Endothelial cell of umbilical vein (primary cell): ENCODE data around the gene OR2AJ1. TPM values are rescaled to one million over a fixed set of nuclear protein-coding genes. Genes with fewer than 3 reads are reported as not detected.
A peak's percentile ranks its signal among the peaks of the same experiment; 100 is the strongest.
"Not testable (repeated sequence)": the region's sequence is repeated elsewhere in the genome, so short reads cannot be mapped to it uniquely, and the experiment has no call there.

Experiments
- BruUV-seq: library from RNA; stranded (reverse); fragments of 400-500 nt; replicated peaks from 2 replicates; lab custom pipeline; 2021; lab: Mats Ljungman, UMichigan
- CTCF ChIA-PET: fragments of 300-600, 350-600 bp; sonication (Branson Sonifier 250); formaldehyde crosslinking; loops from one replicate; lab custom pipeline; 2021; ENCODE audit warnings: antibody characterized with exemption, inconsistent platforms; lab: Charles Lee
- POLR2A ChIA-PET: fragments of 300-600, 350-600 bp; sonication (Branson Sonifier 250); formaldehyde crosslinking; loops from one replicate; lab custom pipeline; 2021; ENCODE audit warnings: antibody characterized with exemption, inconsistent platforms; lab: Charles Lee
- DNase-seq: peaks from one replicate; pipeline ENCODE4 v3.0.0-alpha.2; 2011; ENCODE audit warnings: low read depth, low spot score
- FAIRE-seq: peaks from 2 replicates; lab custom pipeline; 2011; peaks lifted over from hg19 to GRCh38; lab: Jason Lieb, UNC
- H2AFZ ChIP-seq: 2 replicates; pipeline ENCODE4 v1.6.0; 2012; ENCODE audit warnings: low read depth, low read length, control low read depth, inconsistent platforms
- H3K27ac ChIP-seq: 2 replicates; pipeline ENCODE4 v1.5.1; 2011; ENCODE audit warnings: low read depth, mild to moderate bottlenecking, control low read depth, low read length, moderate library complexity; ENCODE audit not compliant: insufficient read depth
- H3K27me3 ChIP-seq, 2 experiments: 2 replicates each; pipeline versions ENCODE4 v1.6.0 to v1.6.1; 2011; ENCODE audit warnings: low read length in 2 of 2, mixed read lengths in 1 of 2; ENCODE audit not compliant: control insufficient read depth in 2 of 2, insufficient read depth in 2 of 2
- H3K36me3 ChIP-seq, 2 experiments: 2 replicates in 1 of 2; 3 replicates in 1 of 2; pipeline ENCODE4 v1.5.1; 2011; ENCODE audit warnings: low read length in 2 of 2, mild to moderate bottlenecking in 1 of 2, moderate library complexity in 1 of 2; ENCODE audit not compliant: control insufficient read depth in 2 of 2, insufficient read depth in 2 of 2; ENCODE audit errors: extremely low read depth in 1 of 2
- H3K4me1 ChIP-seq: 3 replicates; pipeline ENCODE4 v1.5.1; 2011; ENCODE audit warnings: mild to moderate bottlenecking, low read length; ENCODE audit not compliant: control insufficient read depth, insufficient read depth; ENCODE audit errors: extremely low read depth
- H3K4me2 ChIP-seq: 2 replicates; pipeline ENCODE4 v1.6.1; 2011; ENCODE audit warnings: low read length, control low read depth, mixed read lengths; ENCODE audit not compliant: insufficient read depth
- H3K4me3 ChIP-seq, 3 experiments: fragments of 200-600 bp in 1 of 3; sonication (generic), shearing (Covaris generic) in 1 of 3; replicated peaks in 1 of 3; 2 replicates each; pipeline ENCODE4 v1.5.1; 2011 to 2016; ENCODE audit warnings: control low read depth in 3 of 3, low read length in 3 of 3, mild to moderate bottlenecking in 2 of 3, inconsistent platforms in 1 of 3, low read depth in 1 of 3, moderate library complexity in 1 of 3; ENCODE audit not compliant: insufficient read depth in 1 of 3
- H3K79me2 ChIP-seq: 2 replicates; pipeline ENCODE4 v1.6.0; 2012; ENCODE audit warnings: low read length, inconsistent platforms; ENCODE audit not compliant: control insufficient read depth, insufficient read depth
- H3K9ac ChIP-seq: replicated peaks from 2 replicates; pipeline ENCODE3; 2011; ENCODE audit warnings: low read length, control low read depth; ENCODE audit not compliant: insufficient read depth; ENCODE audit errors: extremely low read depth
- H3K9me1 ChIP-seq: replicated peaks from 3 replicates; pipeline ENCODE4 v1.6.0; 2011; ENCODE audit warnings: mild to moderate bottlenecking, low read length; ENCODE audit not compliant: control insufficient read depth, insufficient read depth; ENCODE audit errors: extremely low read depth
- H3K9me3 ChIP-seq: replicated peaks from 2 replicates; pipeline ENCODE4 v1.5.1; 2012; ENCODE audit warnings: low read length, inconsistent platforms; ENCODE audit not compliant: control insufficient read depth, insufficient read depth
- H4K20me1 ChIP-seq: replicated peaks from 2 replicates; pipeline ENCODE3; 2011; ENCODE audit warnings: mild to moderate bottlenecking, low read length; ENCODE audit not compliant: control insufficient read depth, insufficient read depth; ENCODE audit errors: extremely low read depth
- EZH2 ChIP-seq: IDR thresholded peaks from 2 replicates; pipeline ENCODE4 v1.6.1; 2012; ENCODE audit warnings: borderline replicate concordance, low read depth, mild to moderate bottlenecking, moderate library complexity, low read length, inconsistent platforms; ENCODE audit not compliant: severe bottlenecking
- FOS ChIP-seq: IDR thresholded peaks from 2 replicates; pipeline ENCODE4 v1.6.1; 2011; ENCODE audit warnings: mild to moderate bottlenecking, low read length, moderate library complexity, borderline replicate concordance; ENCODE audit not compliant: insufficient read depth
- GATA2 ChIP-seq: IDR thresholded peaks from 2 replicates; pipeline ENCODE4 v1.7.0; 2011; ENCODE audit warnings: low read depth, mild to moderate bottlenecking, moderate library complexity, mixed read lengths, low read length; ENCODE audit not compliant: insufficient read length, insufficient read depth
- POLR2A ChIP-seq: IDR thresholded peaks from 2 replicates; pipeline ENCODE4 v1.6.1; 2012; ENCODE audit warnings: low read depth, mild to moderate bottlenecking, control low read depth, low read length
- dilution Hi-C: fragments of 300-500 bp; cut with MboI; formaldehyde crosslinking; loops from one replicate; pipeline ENCODE4 v1.15.0; 2019; ENCODE audit warnings: low sequenced_read_pairs; ENCODE audit not compliant: extremely low pct_ligation_motif_present
- intact Hi-C: fragments of 100-400 bp; cut with micrococcal nuclease; formaldehyde crosslinking; loops from one replicate; pipeline ENCODE4 v1.10.0; 2022
- polyA plus RNA-seq, 4 experiments: library from polyadenylated mRNA; depleted of rRNA in 3 of 4; stranded (reverse) in 3 of 4; unstranded in 1 of 4; fragments of >200 nt; gene quantifications; 2 replicates each; pipeline versions ENCODE4 v1.2.1 to v1.2.3, GENCODE V29; 2011 to 2012; ENCODE audit warnings: missing spikeins in 1 of 4
- total RNA-seq: library from RNA; stranded (reverse); gene quantifications from 2 replicates; pipeline ENCODE4 v1.2.3, GENCODE V29; 2021
- TF ChIP-seq, protein P1 (sequence below), 2 donors: IDR thresholded peaks; 1 replicate in 1 of 2; 2 replicates in 1 of 2; pipeline ENCODE4 v1.5.1; 2011; ENCODE audit warnings: low read length in 2 of 2, mild to moderate bottlenecking in 2 of 2, moderate library complexity in 2 of 2, control low read depth in 1 of 2, inconsistent platforms in 1 of 2, low read depth in 1 of 2; ENCODE audit not compliant: insufficient read depth in 1 of 2; ENCODE audit errors: extremely low read depth in 1 of 2

Gene OR2AJ1
- total and polyA plus RNA-seq, 2 donors (not counting 3 experiments of a cell fraction or from before 2014, with no cell fraction given) = not detected

DNA sequence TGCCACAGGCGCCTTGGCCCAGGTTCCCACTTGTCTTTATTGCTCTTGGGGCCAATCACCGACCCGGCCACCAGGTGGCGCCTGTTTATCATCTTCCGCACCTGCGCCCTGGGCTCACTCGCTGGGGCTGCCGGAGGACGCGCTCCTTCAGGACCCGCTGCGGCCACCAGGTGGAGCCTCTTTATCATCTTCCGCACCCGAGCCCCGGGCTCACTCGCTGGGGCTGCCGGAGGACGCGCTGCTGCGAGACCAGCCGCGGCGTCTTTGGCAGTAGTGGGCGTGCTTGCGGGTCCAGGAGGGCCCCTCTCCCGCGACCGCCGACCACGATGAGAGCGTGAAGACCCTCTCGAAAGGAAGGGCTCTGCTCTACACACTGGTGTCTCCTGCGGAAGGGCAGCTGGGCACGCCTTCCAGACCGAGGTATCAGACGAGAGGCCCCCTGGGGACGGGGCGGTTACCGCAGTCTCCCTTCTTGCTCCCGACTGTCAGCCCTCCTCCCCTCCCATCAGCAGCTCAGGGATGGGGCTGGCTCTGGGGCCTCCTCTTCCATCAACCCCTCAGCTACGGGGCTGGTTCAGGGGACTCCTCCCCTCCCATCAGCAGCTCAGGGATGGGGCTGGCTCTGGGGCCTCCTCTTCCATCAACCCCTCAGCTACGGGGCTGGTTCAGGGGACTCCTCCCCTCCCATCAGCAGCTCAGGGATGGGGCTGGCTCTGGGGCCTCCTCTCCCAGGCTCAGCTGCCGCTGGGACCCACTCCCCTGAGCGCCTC, 12.5 kb downstream of the OR2AJ1 start:
- H3K9me3 ChIP-seq, H3K79me2 ChIP-seq, FAIRE-seq, H3K27me3 ChIP-seq, H3K36me3 ChIP-seq, BruUV-seq, H3K4me1 ChIP-seq, CTCF ChIA-PET, H4K20me1 ChIP-seq, POLR2A ChIA-PET, H3K9ac ChIP-seq, H3K4me2 ChIP-seq, H3K27ac ChIP-seq, dilution Hi-C loops, H3K9me1 ChIP-seq, H2AFZ ChIP-seq: not testable (repeated sequence)
- intact Hi-C loops = loop anchor here (1.0 kb wide), 1 partner anchor 870 kb away; no protein-coding TSS in a partner anchor
- peak; percentile 15 for DNase-seq
- TF ChIP-seq, protein P1, sequence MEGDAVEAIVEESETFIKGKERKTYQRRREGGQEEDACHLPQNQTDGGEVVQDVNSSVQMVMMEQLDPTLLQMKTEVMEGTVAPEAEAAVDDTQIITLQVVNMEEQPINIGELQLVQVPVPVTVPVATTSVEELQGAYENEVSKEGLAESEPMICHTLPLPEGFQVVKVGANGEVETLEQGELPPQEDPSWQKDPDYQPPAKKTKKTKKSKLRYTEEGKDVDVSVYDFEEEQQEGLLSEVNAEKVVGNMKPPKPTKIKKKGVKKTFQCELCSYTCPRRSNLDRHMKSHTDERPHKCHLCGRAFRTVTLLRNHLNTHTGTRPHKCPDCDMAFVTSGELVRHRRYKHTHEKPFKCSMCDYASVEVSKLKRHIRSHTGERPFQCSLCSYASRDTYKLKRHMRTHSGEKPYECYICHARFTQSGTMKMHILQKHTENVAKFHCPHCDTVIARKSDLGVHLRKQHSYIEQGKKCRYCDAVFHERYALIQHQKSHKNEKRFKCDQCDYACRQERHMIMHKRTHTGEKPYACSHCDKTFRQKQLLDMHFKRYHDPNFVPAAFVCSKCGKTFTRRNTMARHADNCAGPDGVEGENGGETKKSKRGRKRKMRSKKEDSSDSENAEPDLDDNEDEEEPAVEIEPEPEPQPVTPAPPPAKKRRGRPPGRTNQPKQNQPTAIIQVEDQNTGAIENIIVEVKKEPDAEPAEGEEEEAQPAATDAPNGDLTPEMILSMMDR (IDR thresholded peaks at IDR 0.05; ENCODE audit: extremely low read depth in 1 of 2, insufficient read depth in 1 of 2, low read depth in 1 of 2, low read length in 2 of 2) = peak; percentile 60 to 69
- H3K4me3 ChIP-seq = peak overlapping the region in 1 of 3 experiments; percentile 17

DNA sequence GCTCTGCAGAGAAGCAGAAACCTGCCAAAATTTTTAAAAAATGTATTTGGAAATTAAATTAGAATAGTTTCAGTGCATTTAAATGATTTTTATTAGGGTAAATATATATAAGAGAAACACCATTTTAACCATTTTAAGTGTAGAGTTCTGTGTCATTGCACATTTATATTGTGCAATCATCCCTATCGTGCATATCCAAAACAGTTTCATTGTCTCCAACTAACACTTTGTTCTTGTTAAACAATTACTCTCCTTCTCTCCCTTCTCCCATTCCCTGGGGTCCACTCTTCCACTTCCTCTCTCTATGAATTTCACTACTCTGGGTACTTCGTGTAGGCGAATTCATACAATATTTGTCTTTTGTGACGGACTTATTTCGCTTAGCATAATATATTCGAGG, 17.9 kb downstream of the OR2AJ1 start:
- DNase-seq (no peak), FAIRE-seq (no peak)
- no peaks in the 10 kb centered on the region for H3K36me3 ChIP-seq
- dilution Hi-C loops = no loop called here
- no peaks in the 10 kb centered on the region for H3K4me1 ChIP-seq
- ChIA-PET POLR2A (no interaction called here), CTCF (no interaction called here)
- no peak overlapping the region for H3K27ac ChIP-seq
- H3K9me3 ChIP-seq = no peaks in the 10 kb centered on the region
- H3K9ac ChIP-seq = no peak overlapping the region
- no peak overlapping the region for H2AFZ ChIP-seq
- no peak for TF ChIP-seq EZH2
- no peak for TF ChIP-seq GATA2
- TF ChIP-seq FOS = no peak
- no peak for TF ChIP-seq POLR2A
- TF ChIP-seq, protein P1 (IDR thresholded peaks at IDR 0.05; ENCODE audit: extremely low read depth in 1 of 2, insufficient read depth in 1 of 2, low read depth in 1 of 2, low read length in 2 of 2) = no peak
- no peaks in the 10 kb centered on the region for H4K20me1 ChIP-seq
- H3K4me3 ChIP-seq = no peak overlapping the region
- H3K9me1 ChIP-seq = no peaks in the 10 kb centered on the region
- no peak overlapping the region for H3K4me2 ChIP-seq
- no peaks in the 10 kb centered on the region for H3K79me2 ChIP-seq
- no TSS peak for BruUV-seq
- intact Hi-C loops = no loop called here
- no peaks in the 10 kb centered on the region for H3K27me3 ChIP-seq
